Right cardiac atrium (tissue), 5 donors: ENCODE measurements around the gene HOXB2. TPM values are rescaled to one million over a fixed set of nuclear protein-coding genes. Genes with fewer than 3 reads are reported as not detected.

Experiments used
- ATAC-seq, 2 donors: fragments of 200-7000 bp; cut with Tn5 transposase; one replicate each; pipeline versions ENCODE4 v1.8.0 to v1.9.1; 2020; ENCODE audit warnings: moderate library complexity in 2 of 2, mild to moderate bottlenecking in 1 of 2
- DNase-seq, 3 donors: peaks; one replicate each; pipeline ENCODE4 v3.0.0-alpha.2; 2020
- H3K27ac ChIP-seq: one replicate; pipeline ENCODE4 v1.5.1; 2013; ENCODE audit warnings: mild to moderate bottlenecking, low read length, control low read depth, moderate library complexity
- H3K27me3 ChIP-seq: one replicate; pipeline ENCODE4 v1.6.1; 2013; ENCODE audit not compliant: control insufficient read depth, insufficient read depth
- H3K4me1 ChIP-seq: one replicate; pipeline ENCODE4 v1.6.1; 2013; ENCODE audit warnings: low read length; ENCODE audit not compliant: control insufficient read depth, insufficient read depth
- H3K4me3 ChIP-seq: one replicate; pipeline ENCODE4 v1.5.1; 2013; ENCODE audit warnings: low read length, control low read depth
- H3K9me3 ChIP-seq: one replicate; pipeline ENCODE4 v1.6.1; 2013; ENCODE audit warnings: low read length; ENCODE audit not compliant: control insufficient read depth
- WGBS: extraction: QIAGEN DNeasy Blood & Tissue Kit; methylation state at CpG from one replicate; pipeline ENCODE4 v1.1.7; 2013; 5-methylcytosine and 5-hydroxymethylcytosine counted together
- intact Hi-C, 4 donors: fragments of 100-400 bp; cut with DNase I; formaldehyde crosslinking; loops; one replicate each; pipeline versions ENCODE4 v1.11.0 to v1.14.0; 2022 to 2023
- polyA plus RNA-seq: library from polyadenylated mRNA; stranded (reverse); fragments of 200-250 nt; gene quantifications from one replicate; pipeline ENCODE4 v1.2.3, GENCODE V29; 2013
- total RNA-seq, 4 donors: library from RNA; stranded (reverse); fragmentation: NEBNext Ultra II Directional; extraction: Animal tissue kit (Norgen Biotek cat#: 25700); gene quantifications; one replicate each; pipeline ENCODE4 v1.2.1, GENCODE V29; 2021
- donor health status: healthy with polysubstance abuse.
- donor health status: DM: no; HTN: yes; CAD: no.
- donor health status: DM: no; HTN: no; CAD: no.
- donor health status: DM: no; HTN: yes; CAD: no; lungs with severe emphysema.
- donor health status: DM: yes; HTN: yes; CAD: no.

Gene HOXB2
- total and polyA plus RNA-seq, 5 donors = 2.4 to 9.9 (median 5.5) TPM

DNA sequence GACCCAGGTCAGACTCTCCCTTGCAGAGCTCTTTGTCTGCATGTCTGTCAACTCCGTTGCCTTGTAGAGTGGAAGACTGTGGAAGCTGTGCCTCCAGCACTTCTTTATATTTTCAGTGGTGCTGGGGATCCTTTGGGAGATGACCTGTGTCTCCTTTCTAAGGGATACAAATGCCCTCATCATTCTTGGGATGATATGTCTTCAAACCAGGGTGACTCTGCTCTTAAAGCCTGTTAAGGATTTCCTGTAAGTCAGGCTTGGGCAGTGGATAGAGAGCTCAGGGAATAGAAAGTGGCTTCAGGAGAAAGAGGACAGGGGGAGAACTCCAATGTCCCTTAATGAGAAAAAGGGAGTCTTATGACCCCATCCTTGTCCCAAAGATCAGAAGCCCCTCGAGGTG lies 43.6 kb upstream of the HOXB2 start:
- Histone ChIP-seq H3K4me3 (no peak overlapping the region), H3K27ac (no peak overlapping the region), H3K4me1 (no peaks in the 10 kb centered on the region), H3K27me3 (no peaks in the 10 kb centered on the region), H3K9me3 (no peaks in the 10 kb centered on the region)
- DNase-seq (no peak), ATAC-seq (no peak)
- WGBS = 39% methylated on average over 2 of the region's 2 CpGs
- intact Hi-C loops = no loop called here

DNA sequence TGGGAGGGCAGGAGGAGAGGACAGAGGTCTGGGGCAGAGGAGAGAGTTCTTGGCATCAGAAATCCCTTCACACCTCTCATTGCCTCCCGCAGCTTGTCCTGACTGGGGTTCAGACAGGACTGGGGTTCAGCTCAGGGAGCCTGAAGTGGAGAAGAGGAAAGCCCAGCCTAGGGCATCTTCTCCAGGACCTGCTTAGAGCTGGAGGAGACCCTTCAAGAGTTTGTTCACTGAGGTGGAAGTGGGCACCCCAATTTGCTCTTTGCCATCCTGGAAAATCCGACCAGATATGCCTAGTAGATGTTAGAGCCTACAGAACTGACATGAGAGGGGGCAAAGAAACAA lies 43.1 kb upstream of the HOXB2 start:
- Histone ChIP-seq H3K4me1 (no peaks in the 10 kb centered on the region), H3K27ac (no peak overlapping the region), H3K4me3 (no peak overlapping the region), H3K9me3 (no peaks in the 10 kb centered on the region), H3K27me3 (no peaks in the 10 kb centered on the region)
- ATAC-seq (no peak), DNase-seq (no peak)
- 64% methylated on average over 2 of the region's 2 CpGs for WGBS
- intact Hi-C loops = no loop called here

DNA sequence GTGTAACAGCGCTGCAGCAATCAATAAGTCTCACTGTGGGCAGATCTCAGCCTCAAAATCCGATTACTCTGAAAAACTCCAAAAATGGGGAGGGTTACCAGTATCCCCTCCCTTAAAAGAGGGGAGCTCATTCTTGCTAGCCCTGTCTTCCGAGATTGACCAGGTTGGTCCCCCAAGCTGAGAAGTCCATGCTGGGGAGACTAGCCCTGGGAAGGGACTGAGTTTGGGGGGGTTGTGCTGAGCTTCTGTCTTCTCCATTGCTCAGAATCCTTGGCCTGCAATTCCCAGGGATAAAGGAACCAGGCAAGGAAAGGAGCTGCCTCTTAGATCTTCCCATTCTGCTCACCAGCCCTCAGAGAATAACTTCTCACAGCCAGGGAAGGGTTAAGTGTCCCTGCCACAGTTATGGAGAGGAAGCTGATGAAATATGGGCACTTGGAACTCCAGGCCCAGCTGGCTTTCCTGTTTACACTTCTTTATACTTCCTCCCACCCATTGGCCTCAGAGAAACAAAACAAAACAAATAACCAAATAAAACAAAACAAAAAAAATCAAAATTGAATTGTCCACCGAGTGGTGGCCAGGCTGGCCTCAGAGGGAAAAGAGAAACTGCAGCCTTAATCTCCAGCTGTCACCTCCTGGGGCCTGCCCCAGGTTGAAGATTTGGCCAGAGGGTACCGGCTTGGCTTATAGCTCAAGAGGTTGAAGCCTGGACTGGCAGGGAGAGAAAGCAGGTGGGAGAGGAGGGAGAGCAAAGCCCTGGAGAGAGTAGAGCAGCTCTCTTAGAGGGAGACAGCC lies 42.6 kb upstream of the HOXB2 start:
- no peaks in the 10 kb centered on the region for H3K9me3 ChIP-seq
- DNase-seq (no peak), ATAC-seq (no peak)
- H3K27ac ChIP-seq = no peak overlapping the region
- intact Hi-C loops = no loop called here
- no peak overlapping the region for H3K4me3 ChIP-seq
- H3K27me3 ChIP-seq = no peaks in the 10 kb centered on the region
- no peaks in the 10 kb centered on the region for H3K4me1 ChIP-seq
- WGBS = 47% methylated on average over 5 of the region's 5 CpGs

DNA sequence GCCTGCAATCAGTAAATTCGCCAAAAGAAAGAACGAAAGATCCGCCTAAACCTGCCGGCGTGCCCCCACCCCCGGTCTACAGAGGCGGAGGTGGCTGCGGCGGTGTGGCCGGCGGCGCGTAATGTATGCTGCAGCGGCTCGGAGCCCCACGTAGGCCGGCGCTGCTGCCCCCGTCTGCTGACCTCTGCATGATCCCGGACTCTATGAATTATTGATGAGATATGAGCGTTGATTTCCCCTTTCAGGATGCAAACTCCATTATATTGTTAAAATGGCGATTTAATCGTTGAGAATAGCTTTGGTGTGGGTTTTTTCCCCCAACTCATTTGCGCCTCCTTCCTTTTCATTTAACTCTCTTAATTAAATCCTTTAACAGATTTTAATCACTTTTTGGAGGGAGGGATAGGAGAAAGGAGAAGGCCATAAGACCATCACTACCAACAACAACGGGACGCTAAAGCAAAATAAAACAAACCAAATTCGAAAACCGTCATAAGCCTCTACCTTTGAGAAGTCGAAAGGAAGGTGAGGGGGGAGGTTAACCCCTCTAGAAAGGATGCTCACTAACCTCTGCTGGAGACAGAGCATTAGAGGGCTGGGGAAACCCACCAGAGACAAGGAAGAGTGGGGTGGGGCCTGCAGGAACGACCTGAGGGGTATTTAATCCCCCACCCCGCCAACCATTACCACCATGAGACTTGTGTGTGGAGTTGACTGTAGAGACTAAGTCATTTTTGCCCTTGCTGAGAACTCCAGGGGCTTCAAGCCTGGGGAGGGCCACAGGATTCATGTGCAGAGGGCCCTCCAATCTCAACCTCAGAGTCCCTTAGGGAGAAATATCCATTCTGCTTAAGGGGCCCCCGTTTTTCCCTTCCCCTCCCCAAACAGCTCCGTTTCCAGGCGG lies 41.7 kb upstream of the HOXB2 start:
- intact Hi-C loops = no loop called here
- 24% methylated on average over 34 of the region's 34 CpGs for whole genome bisulfite sequencing
- no peak overlapping the region for H3K27ac ChIP-seq
- H3K9me3 ChIP-seq = no peaks in the 10 kb centered on the region
- no peaks in the 10 kb centered on the region for H3K4me1 ChIP-seq
- H3K4me3 ChIP-seq = peak overlapping the region; percentile 68
- no peaks in the 10 kb centered on the region for H3K27me3 ChIP-seq
- no peak for DNase-seq
- ATAC-seq = no peak

DNA sequence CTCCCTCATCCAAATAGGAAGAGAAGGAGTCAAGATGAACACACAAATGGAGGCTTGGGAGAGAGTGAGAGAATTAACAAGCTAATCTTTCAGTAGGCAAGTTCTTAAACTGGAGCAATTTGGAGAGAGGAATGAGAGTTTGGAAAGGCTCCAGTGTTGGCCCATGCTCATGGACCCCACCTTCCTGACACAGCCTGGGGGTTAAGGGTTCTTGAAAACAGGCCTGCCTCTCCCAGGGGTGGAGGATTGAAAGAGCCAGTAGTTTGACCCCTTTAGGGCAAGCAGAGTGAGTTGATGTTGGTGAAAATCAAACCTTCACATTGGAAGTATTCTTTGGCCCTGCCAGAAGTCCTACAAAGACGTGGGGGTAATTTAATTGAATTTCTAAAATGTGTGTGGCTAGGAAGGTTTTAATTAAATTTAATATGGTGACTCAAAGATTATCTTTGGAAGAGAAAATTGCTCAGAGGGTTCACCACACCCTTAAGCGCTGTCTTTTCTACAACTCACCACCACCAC lies 39.4 kb upstream of the HOXB2 start:
- ATAC-seq (no peak), DNase-seq (no peak)
- Histone ChIP-seq H3K4me1 (no peaks in the 10 kb centered on the region), H3K27me3 (no peaks in the 10 kb centered on the region), H3K4me3 (peak overlapping the region; percentile 39), H3K27ac (no peak overlapping the region), H3K9me3 (no peaks in the 10 kb centered on the region)
- intact Hi-C loops = no loop called here
- 44% methylated on average over 2 of the region's 2 CpGs for WGBS

DNA sequence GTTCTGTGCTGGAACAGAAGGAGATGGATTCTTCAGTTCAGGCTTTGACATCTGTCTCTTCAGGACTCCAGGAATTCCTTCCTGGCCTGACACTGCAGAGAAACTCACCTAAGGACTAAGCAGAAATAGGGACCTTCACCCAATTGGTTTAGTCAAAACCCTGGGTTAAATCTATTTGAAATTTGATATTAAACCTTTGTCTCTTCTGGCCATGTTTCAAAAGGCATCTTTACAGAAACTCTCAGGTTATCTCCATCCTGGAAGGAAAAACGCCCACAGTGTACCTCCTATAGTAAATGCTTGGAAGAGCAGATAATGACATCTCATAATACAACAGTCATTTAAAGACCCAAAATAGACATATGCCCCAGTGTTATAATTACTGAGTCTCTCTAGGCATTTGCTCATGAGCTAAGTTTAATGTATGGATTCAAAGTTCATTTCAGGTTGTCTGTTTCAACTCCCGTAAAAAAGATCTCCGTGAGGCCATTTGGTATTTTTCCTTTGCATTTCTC lies 38.9 kb upstream of the HOXB2 start:
- H3K4me1 ChIP-seq = no peaks in the 10 kb centered on the region
- no peaks in the 10 kb centered on the region for H3K27me3 ChIP-seq
- DNase-seq (no peak), ATAC-seq (no peak)
- no peak overlapping the region for H3K27ac ChIP-seq
- WGBS = 73% methylated on average over 3 of the region's 3 CpGs
- no peaks in the 10 kb centered on the region for H3K9me3 ChIP-seq
- intact Hi-C loops = no loop called here
- no peak overlapping the region for H3K4me3 ChIP-seq

DNA sequence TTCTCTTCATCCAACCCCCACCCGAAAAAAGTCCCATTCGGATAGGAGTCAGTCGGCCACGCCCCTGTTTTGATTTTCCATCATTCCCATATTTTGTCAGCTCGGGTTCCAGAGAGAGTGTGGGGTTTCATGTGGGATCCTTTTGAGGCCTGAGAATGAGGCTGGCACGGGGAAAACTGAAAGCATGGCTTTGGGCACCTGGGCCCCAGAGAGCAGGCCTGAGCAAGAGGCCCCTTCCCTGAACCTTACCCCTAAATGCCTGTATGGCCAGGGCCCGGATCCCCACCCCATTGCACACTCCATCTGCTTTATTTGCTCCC lies 37.8 kb upstream of the HOXB2 start:
- WGBS = 38% methylated on average over 7 of the region's 7 CpGs
- DNase-seq = no peak
- peak overlapping the region; percentile 22 for H3K4me3 ChIP-seq

DNA sequence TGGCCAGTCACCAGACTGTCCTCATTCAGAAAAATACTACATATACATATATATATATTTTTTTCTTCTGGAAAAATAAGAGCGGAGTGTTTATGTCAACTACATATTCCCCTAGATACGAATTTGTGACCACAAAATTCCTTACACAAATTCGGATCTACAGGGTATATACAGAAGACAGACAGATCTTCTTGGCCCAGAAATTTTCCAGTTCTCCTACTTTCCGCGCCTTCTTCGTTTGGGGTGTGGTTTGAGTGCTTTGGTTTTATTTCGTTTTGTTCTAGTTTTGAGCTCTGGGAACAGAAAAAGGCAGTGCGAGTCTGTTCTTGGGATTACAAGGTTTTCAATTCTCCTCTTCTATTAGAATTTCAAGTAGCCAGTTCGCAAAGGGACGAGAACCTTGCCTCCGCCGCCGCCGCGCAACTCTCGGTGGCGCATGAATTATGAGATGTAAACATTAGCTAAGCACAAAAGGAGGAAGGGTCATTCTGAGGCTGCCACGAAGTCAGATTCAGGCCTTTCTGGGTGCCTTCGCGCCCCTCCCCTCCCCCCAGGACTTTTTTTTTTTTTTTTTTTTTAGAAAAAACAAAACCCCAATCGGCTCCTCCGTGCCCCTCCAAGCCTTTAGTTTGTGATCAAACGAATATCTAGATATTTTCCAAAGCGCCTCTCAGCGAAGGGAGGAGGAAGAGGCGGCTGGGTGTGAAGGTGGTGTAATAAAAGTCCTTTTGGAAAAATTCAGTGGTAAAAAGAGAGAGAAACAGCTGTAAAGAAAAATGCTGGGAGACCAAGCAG lies 35.0 kb upstream of the HOXB2 start:
- 38% methylated on average over 26 of the region's 26 CpGs for WGBS
- Histone ChIP-seq H3K27me3 (no peaks in the 10 kb centered on the region), H3K4me1 (no peaks in the 10 kb centered on the region), H3K27ac (no peak overlapping the region), H3K4me3 (no peak overlapping the region), H3K9me3 (no peaks in the 10 kb centered on the region)
- intact Hi-C loops = loop anchor here in 1 of 4 donors (5.0 kb wide), 1 partner anchor 38 kb away; no protein-coding TSS in a partner anchor
- ATAC-seq (no peak), DNase-seq (no peak)

More for the DNA sequence above, 37.8 kb upstream of the HOXB2 start:
- Histone ChIP-seq H3K9me3 (no peaks in the 10 kb centered on the region), H3K4me1 (no peaks in the 10 kb centered on the region), H3K27ac (no peak overlapping the region), H3K27me3 (no peaks in the 10 kb centered on the region)
- ATAC-seq = no peak
- intact Hi-C loops = no loop called here

DNA sequence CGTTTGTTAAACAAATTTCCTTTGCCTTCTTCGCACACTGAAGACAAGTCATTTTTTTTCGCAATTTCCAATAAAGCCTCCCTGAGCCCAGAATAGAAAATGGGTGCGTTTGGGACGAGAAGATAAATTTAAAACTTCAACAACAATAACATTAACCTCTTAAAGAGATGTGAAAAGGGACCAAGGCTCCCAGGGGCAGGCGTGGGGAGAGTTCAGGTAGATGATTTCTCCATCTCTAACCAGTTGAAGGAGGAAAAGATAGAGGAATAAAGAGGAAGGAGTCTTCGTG lies 34.5 kb upstream of the HOXB2 start:
- ATAC-seq (no peak), DNase-seq (no peak)
- no peak overlapping the region for H3K27ac ChIP-seq
- H3K27me3 ChIP-seq = no peaks in the 10 kb centered on the region
- 31% methylated on average over 7 of the region's 7 CpGs for WGBS
- intact Hi-C loops = loop anchor here in 1 of 4 donors (5.0 kb wide), 1 partner anchor 37 kb away; no protein-coding TSS in a partner anchor
- H3K4me1 ChIP-seq = no peaks in the 10 kb centered on the region
- no peaks in the 10 kb centered on the region for H3K9me3 ChIP-seq
- peak overlapping the region; percentile 78 for H3K4me3 ChIP-seq

DNA sequence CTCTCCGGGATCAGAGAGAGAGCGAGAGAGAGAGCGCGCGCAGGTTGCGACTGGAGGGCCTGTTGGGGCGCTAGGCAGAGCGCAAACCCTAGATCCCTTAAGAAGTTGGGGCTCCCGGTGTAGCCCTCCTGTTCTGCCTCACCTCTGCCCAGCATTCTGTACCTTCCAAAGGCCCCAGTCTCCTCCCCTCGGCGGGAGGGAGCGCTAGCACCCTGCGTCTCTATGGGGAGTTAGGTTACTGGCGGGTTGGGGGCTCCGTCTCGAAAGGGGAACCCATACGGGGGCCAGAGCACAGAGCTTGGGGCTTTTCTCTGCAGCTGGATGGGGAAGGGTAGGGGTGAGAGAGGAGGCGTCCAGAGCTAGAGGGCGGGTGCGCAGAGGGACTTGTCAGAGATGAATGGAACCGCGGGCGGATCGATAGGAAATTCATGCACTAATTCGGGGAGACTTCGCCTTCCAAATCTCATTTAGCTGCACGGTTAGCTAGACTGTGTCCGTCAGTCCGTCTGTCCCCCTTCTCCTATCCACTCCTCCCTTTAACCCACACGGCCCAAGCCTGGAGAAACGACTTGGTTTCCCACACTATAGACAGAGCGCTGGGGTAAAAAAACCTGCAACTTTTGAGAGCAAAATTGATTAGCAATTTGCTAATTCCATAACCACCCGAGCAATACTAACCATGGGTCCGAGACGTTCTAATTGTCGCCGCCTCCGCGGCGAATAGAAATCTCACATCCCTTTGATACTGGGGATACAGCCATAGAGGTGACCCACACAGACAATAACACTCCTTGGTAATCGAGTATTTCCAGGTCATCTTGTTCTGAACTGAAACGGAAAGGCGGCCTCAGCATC lies 33.9 kb upstream of the HOXB2 start:
- Histone ChIP-seq H3K27ac (peak overlapping the region; percentile 77), H3K4me3 (peak overlapping the region; percentile 78), H3K9me3 (no peaks in the 10 kb centered on the region), H3K4me1 (no peaks in the 10 kb centered on the region), H3K27me3 (no peaks in the 10 kb centered on the region)
- ATAC-seq (peak; percentile 3 to 10), DNase-seq (peak in 2 of 3 donors; percentile 39 to 60)
- 9% methylated on average over 43 of the region's 43 CpGs for WGBS
- intact Hi-C loops = loop anchor here in 1 of 4 donors (5.0 kb wide), 1 partner anchor 37 kb away; no protein-coding TSS in a partner anchor
